H1 (cell line): ENCODE data around the gene EPB41L1. TPM values are rescaled to one million over a fixed set of nuclear protein-coding genes. Genes with fewer than 3 reads are reported as not detected.

Source experiments
- CTCF ChIA-PET: fragments of 300-600 bp; sonication (Branson Sonifier 250); formaldehyde crosslinking; loops from one replicate; lab custom pipeline; 2021; ENCODE audit not compliant: partially characterized antibody; lab: Charles Lee
- POLR2A ChIA-PET: fragments of 300-600 bp; sonication (Branson Sonifier 250); formaldehyde crosslinking; loops from one replicate; lab custom pipeline; 2021; ENCODE audit warnings: inconsistent platforms; ENCODE audit not compliant: partially characterized antibody; lab: Charles Lee
- DNase-seq, 2 experiments: peaks; one replicate each; pipeline versions ENCODE4 v3.0.0 to v3.0.0-alpha.2; 2010 to 2022; ENCODE audit warnings: low spot score in 2 of 2, low read depth in 1 of 2, mixed read lengths in 1 of 2
- FAIRE-seq: peaks from 2 replicates; lab custom pipeline; 2011; peaks lifted over from hg19 to GRCh38; lab: Jason Lieb, UNC
- H2AFZ ChIP-seq: 2 replicates; pipeline ENCODE4 v1.8.1; 2012; ENCODE audit warnings: low read length, inconsistent platforms
- H2AK5ac ChIP-seq: 2 replicates; pipeline ENCODE4 v1.6.1; 2013; ENCODE audit warnings: low read depth, low read length
- H2BK120ac ChIP-seq: replicated peaks from 2 replicates; pipeline ENCODE3; 2013; ENCODE audit warnings: low read depth, low read length, inconsistent platforms
- H2BK12ac ChIP-seq: 2 replicates; pipeline ENCODE4 v1.6.1; 2013; ENCODE audit warnings: low read depth, low read length
- H2BK15ac ChIP-seq: 2 replicates; pipeline ENCODE4 v1.6.1; 2013; ENCODE audit warnings: low read length
- H2BK20ac ChIP-seq: 2 replicates; pipeline ENCODE4 v1.6.1; 2013; ENCODE audit warnings: low read length
- H2BK5ac ChIP-seq: 2 replicates; pipeline ENCODE4 v1.6.1; 2013; ENCODE audit warnings: low read depth, low read length
- H3K14ac ChIP-seq: 2 replicates; pipeline ENCODE4 v1.6.1; 2013; ENCODE audit warnings: inconsistent platforms; ENCODE audit not compliant: insufficient read length
- H3K18ac ChIP-seq: 2 replicates; pipeline ENCODE4 v1.6.1; 2013; ENCODE audit warnings: low read length; ENCODE audit errors: extremely low read depth
- H3K23ac ChIP-seq: 2 replicates; pipeline ENCODE4 v1.6.1; 2013; ENCODE audit warnings: inconsistent platforms; ENCODE audit not compliant: insufficient read length
- H3K23me2 ChIP-seq: 2 replicates; pipeline ENCODE4 v1.6.1; 2013; ENCODE audit warnings: low read depth, low read length
- H3K27ac ChIP-seq: 2 replicates; pipeline ENCODE4 v1.6.1; 2011; ENCODE audit warnings: low read depth, low read length, inconsistent platforms
- H3K27me3 ChIP-seq, 4 experiments: replicated peaks in 1 of 4; 1 replicate in 1 of 4; 2 replicates in 3 of 4; pipeline versions ENCODE4 v1.6.1 to v1.8.1; 2011 to 2013; ENCODE audit warnings: low read length in 3 of 4, mild to moderate bottlenecking in 3 of 4, inconsistent platforms in 2 of 4, mixed read lengths in 2 of 4, moderate library complexity in 1 of 4; ENCODE audit not compliant: control insufficient read depth in 3 of 4, insufficient read depth in 3 of 4; ENCODE audit errors: extremely low read depth in 1 of 4
- H3K36me3 ChIP-seq, 4 experiments: 2 replicates each; pipeline versions ENCODE4 v1.6.1 to v1.8.1; 2011 to 2013; ENCODE audit warnings: mild to moderate bottlenecking in 4 of 4, low read length in 3 of 4, moderate library complexity in 2 of 4, control low read depth in 1 of 4, inconsistent platforms in 1 of 4; ENCODE audit not compliant: insufficient read depth in 4 of 4, control insufficient read depth in 2 of 4
- H3K4ac ChIP-seq: replicated peaks from 2 replicates; pipeline ENCODE3; 2013; ENCODE audit warnings: low read length, low read depth, mixed read lengths, inconsistent platforms; ENCODE audit not compliant: insufficient read length
- H3K4me1 ChIP-seq, 4 experiments: replicated peaks in 1 of 4; 1 replicate in 1 of 4; 2 replicates in 3 of 4; pipeline versions ENCODE4 v1.6.1 to v1.8.1; 2011 to 2013; ENCODE audit warnings: low read length in 3 of 4, inconsistent platforms in 2 of 4, mixed read lengths in 1 of 4; ENCODE audit not compliant: insufficient read depth in 4 of 4, control insufficient read depth in 3 of 4
- H3K4me2 ChIP-seq, 2 experiments: 2 replicates each; pipeline versions ENCODE4 v1.6.1 to v1.8.1; 2011 to 2013; ENCODE audit warnings: low read depth in 2 of 2, low read length in 2 of 2, control low read depth in 1 of 2, inconsistent platforms in 1 of 2, mild to moderate bottlenecking in 1 of 2; ENCODE audit not compliant: insufficient read depth in 1 of 2
- H3K4me3 ChIP-seq, 4 experiments: fragments of 200-600, 300-600 bp in 1 of 4; sonication (generic), shearing (Covaris generic), sonication (Bioruptor Twin) in 1 of 4; 2 replicates each; pipeline versions ENCODE4 v1.5.1 to v1.8.1; 2011 to 2016; ENCODE audit warnings: low read length in 4 of 4, low read depth in 3 of 4, control low read depth in 2 of 4, inconsistent platforms in 2 of 4, mild to moderate bottlenecking in 2 of 4, mixed read lengths in 1 of 4, moderate library complexity in 1 of 4; ENCODE audit not compliant: insufficient read depth in 2 of 4; ENCODE audit errors: extremely low read depth in 1 of 4
- H3K56ac ChIP-seq: replicated peaks from 2 replicates; pipeline ENCODE3; 2013; ENCODE audit warnings: low read depth, mild to moderate bottlenecking, mixed read lengths, low read length, inconsistent platforms; ENCODE audit not compliant: insufficient read length
- H3K79me1 ChIP-seq: 2 replicates; pipeline ENCODE4 v1.6.1; 2013; ENCODE audit warnings: low read depth, low read length, control low read depth
- H3K79me2 ChIP-seq, 2 experiments: 2 replicates each; pipeline versions ENCODE4 v1.6.1 to v1.8.1; 2012 to 2013; ENCODE audit warnings: low read length in 2 of 2, mild to moderate bottlenecking in 2 of 2, inconsistent platforms in 1 of 2; ENCODE audit not compliant: insufficient read depth in 2 of 2, control insufficient read depth in 1 of 2
- H3K9ac ChIP-seq, 4 experiments: replicated peaks in 1 of 4; 1 replicate in 1 of 4; 2 replicates in 3 of 4; pipeline versions ENCODE4 v1.6.1 to v1.8.1; 2011 to 2013; ENCODE audit warnings: low read depth in 3 of 4, low read length in 3 of 4, control low read depth in 2 of 4, mild to moderate bottlenecking in 2 of 4, moderate library complexity in 2 of 4, inconsistent platforms in 1 of 4; ENCODE audit errors: extremely low read depth in 1 of 4
- H3K9me3 ChIP-seq, 2 experiments: 2 replicates each; pipeline versions ENCODE4 v1.6.1 to v1.8.1; 2012 to 2013; ENCODE audit warnings: mild to moderate bottlenecking in 2 of 2, moderate library complexity in 2 of 2, control low read depth in 1 of 2, inconsistent platforms in 1 of 2, low read depth in 1 of 2, low read length in 1 of 2, mixed read lengths in 1 of 2; ENCODE audit not compliant: insufficient read depth in 2 of 2
- H4K20me1 ChIP-seq, 2 experiments: replicated peaks in 1 of 2; 2 replicates each; pipeline versions ENCODE3 to v1.8.1; 2011 to 2013; ENCODE audit warnings: inconsistent platforms in 2 of 2, low read length in 2 of 2, mild to moderate bottlenecking in 1 of 2; ENCODE audit not compliant: insufficient read depth in 2 of 2, control insufficient read depth in 1 of 2
- H4K5ac ChIP-seq: 2 replicates; pipeline ENCODE4 v1.6.1; 2013; ENCODE audit warnings: low read length, low read depth, mixed read lengths, inconsistent platforms; ENCODE audit not compliant: insufficient read length
- H4K8ac ChIP-seq: 2 replicates; pipeline ENCODE4 v1.8.0; 2013; ENCODE audit warnings: mild to moderate bottlenecking, moderate library complexity, low read length, inconsistent platforms; ENCODE audit not compliant: insufficient read depth; ENCODE audit errors: extremely low read depth
- H4K91ac ChIP-seq: replicated peaks from 2 replicates; pipeline ENCODE3; 2013; ENCODE audit warnings: low read length, mixed read lengths, inconsistent platforms; ENCODE audit not compliant: insufficient read length
- CEBPB ChIP-seq: IDR thresholded peaks from 2 replicates; pipeline ENCODE4 v1.6.1; 2012; ENCODE audit warnings: low read depth, low read length
- CTBP2 ChIP-seq: IDR thresholded peaks from 2 replicates; pipeline ENCODE4 v1.7.0; 2011; ENCODE audit warnings: borderline replicate concordance, mild to moderate bottlenecking, moderate library complexity, mixed read lengths, low read length; ENCODE audit not compliant: insufficient read depth, insufficient read length
- EGR1 ChIP-seq: IDR thresholded peaks from 2 replicates; pipeline ENCODE4 v1.6.1; 2011; ENCODE audit warnings: low read depth, low read length, borderline replicate concordance
- HDAC2 ChIP-seq, 2 experiments: fragments of 300-600 bp in 1 of 2; sonication (generic) in 1 of 2; IDR thresholded peaks; 2 replicates each; pipeline ENCODE4 v1.6.1; 2011 to 2012; ENCODE audit warnings: low read depth in 2 of 2, low read length in 2 of 2, mild to moderate bottlenecking in 2 of 2, moderate library complexity in 2 of 2, borderline replicate concordance in 1 of 2, inconsistent platforms in 1 of 2
- KDM1A ChIP-seq: fragments of 200-600, 300-600 bp; sonication (generic); IDR thresholded peaks from 2 replicates; pipeline ENCODE4 v1.7.1; 2016; ENCODE audit warnings: mild to moderate bottlenecking, low read length, borderline replicate concordance
- RFX5 ChIP-seq: IDR thresholded peaks from 2 replicates; pipeline ENCODE4 v1.6.1; 2011; ENCODE audit warnings: low read depth, low read length, improper control_type of control experiment, borderline replicate concordance
- RXRA ChIP-seq: IDR thresholded peaks from 2 replicates; pipeline ENCODE4 v1.6.1; 2011; ENCODE audit warnings: low read depth, mild to moderate bottlenecking, low read length, moderate library complexity; ENCODE audit not compliant: insufficient read depth
- SIN3A ChIP-seq, 2 experiments: IDR thresholded peaks in 1 of 2; conservative IDR thresholded peaks in 1 of 2; 2 replicates each; pipeline ENCODE4 v1.6.1; 2011 to 2012; ENCODE audit warnings: low read length in 2 of 2, improper control_type of control experiment in 1 of 2, low read depth in 1 of 2, mild to moderate bottlenecking in 1 of 2
- ZNF274 ChIP-seq: IDR thresholded peaks from 2 replicates; pipeline ENCODE4 v1.7.0; 2012; ENCODE audit warnings: low read length, borderline replicate concordance; ENCODE audit errors: extremely low read depth
- WGBS, 2 experiments: shearing (Covaris generic) in 1 of 2; methylation state at CpG; one replicate each; pipeline versions ENCODE4 v1.1.6 to v1.1.7; 2013 to 2015; ENCODE audit warnings: low lambda C conversion rate in 2 of 2, mixed read lengths in 2 of 2, inconsistent platforms in 1 of 2, low coverage in 1 of 2, missing lambda C conversion rate in 1 of 2; ENCODE audit not compliant: insufficient replicate concordance in 2 of 2, insufficient coverage in 1 of 2, insufficient read length in 1 of 2; ENCODE audit errors: extremely low coverage in 1 of 2, missing lambda C conversion rate in 1 of 2; 5-methylcytosine and 5-hydroxymethylcytosine counted together
- polyA plus RNA-seq, 7 experiments: library from polyadenylated mRNA; depleted of rRNA in 3 of 7; stranded (reverse) in 5 of 7; unstranded in 2 of 7; fragments of >200 nt in 5 of 7; fragments of 200-250 nt in 2 of 7; gene quantifications; 1 replicate in 5 of 7; 2 replicates in 1 of 7; 4 replicates in 1 of 7; pipeline versions ENCODE4 v1.2.1 to v1.2.3, GENCODE V29; 2011 to 2013; ENCODE audit warnings: missing spikeins in 2 of 7, mixed read lengths in 2 of 7
- total RNA-seq: library from RNA; stranded (reverse); fragmentation: NEBNext Ultra II Directional; extraction: Animal tissue kit (Norgen Biotek cat#: 25700); gene quantifications from 2 replicates; pipeline ENCODE4 v1.2.1, GENCODE V29; 2021
- TF ChIP-seq, protein P1 (sequence below): IDR thresholded peaks from 2 replicates; pipeline ENCODE4 v1.6.1; 2011; ENCODE audit warnings: low read depth, mild to moderate bottlenecking, low read length; ENCODE audit not compliant: insufficient read depth
- TF ChIP-seq, protein P2 (sequence below): IDR thresholded peaks from 2 replicates; pipeline ENCODE4 v1.6.1; 2011; ENCODE audit warnings: low read length, improper control_type of control experiment

EPB41L1 gene
- total and polyA plus RNA-seq, 2 of the 8 experiments (the other 6 are each of a cell fraction or from before 2014, with no cell fraction given), result 14.8 to 36.0 TPM

DNA sequence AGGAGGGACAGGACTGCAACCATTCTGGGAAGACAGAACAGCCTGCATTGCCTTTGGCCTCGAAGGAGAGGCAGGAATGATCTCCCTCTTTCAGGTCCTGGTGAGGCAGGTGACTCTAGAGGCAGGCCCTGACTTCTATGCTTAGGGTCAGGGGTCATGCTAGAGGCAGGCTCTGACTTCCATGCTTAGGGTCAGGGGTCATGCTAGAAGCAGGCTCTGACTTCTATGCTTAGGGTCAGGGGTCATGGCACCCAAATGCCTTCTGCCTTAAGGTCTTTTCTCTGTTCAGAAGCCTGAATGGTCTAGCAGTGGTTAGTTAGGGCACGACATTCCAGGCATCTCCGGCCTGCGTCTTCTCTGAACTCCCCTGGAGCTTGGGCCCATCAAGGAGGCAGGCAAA lies 46.7 kb downstream of the EPB41L1 start:
- Histone ChIP-seq H3K27ac (no peak overlapping the region), H3K36me3 (no peaks in the 10 kb centered on the region; a peak in 1 of 8 replicates), H3K18ac (no peak overlapping the region), H2BK120ac (no peak overlapping the region), H3K27me3 (no peaks in the 10 kb centered on the region), H4K5ac (no peak overlapping the region), H4K91ac (no peak overlapping the region), H3K4me1 (no peaks in the 10 kb centered on the region), H3K79me2 (no peaks in the 10 kb centered on the region), H2AK5ac (no peak overlapping the region), H2BK5ac (no peak overlapping the region), H3K14ac (no peak overlapping the region), H3K56ac (no peak overlapping the region), H2BK15ac (no peak overlapping the region), H3K4me2 (no peak overlapping the region), H2AFZ (no peak overlapping the region), H2BK12ac (no peak overlapping the region), H3K4ac (no peak overlapping the region), H3K4me3 (no peak overlapping the region), H3K79me1 (no peaks in the 10 kb centered on the region), H3K23me2 (no peaks in the 10 kb centered on the region), H4K20me1 (no peaks in the 10 kb centered on the region), H2BK20ac (no peak overlapping the region), H3K9me3 (no peaks in the 10 kb centered on the region), H3K9ac (no peak overlapping the region), H3K23ac (no peak overlapping the region), H4K8ac (no peak overlapping the region)
- ChIA-PET CTCF (interaction anchor here (1.4 to 14.8 kb wide), 11 partner anchors 8 to 237 kb away, joined by 4 to 151 read pairs (median 14); no protein-coding TSS in a partner anchor), POLR2A (no interaction called here)
- WGBS, 2 experiments, result 86% methylated on average over 4 of the region's 4 CpGs; no CpG with 5 or more reads in 1 of the 2 experiments
- FAIRE-seq (no peak), DNase-seq (no peak)
- TF ChIP-seq, protein P1, sequence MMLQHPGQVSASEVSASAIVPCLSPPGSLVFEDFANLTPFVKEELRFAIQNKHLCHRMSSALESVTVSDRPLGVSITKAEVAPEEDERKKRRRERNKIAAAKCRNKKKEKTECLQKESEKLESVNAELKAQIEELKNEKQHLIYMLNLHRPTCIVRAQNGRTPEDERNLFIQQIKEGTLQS, result no peak
- TF ChIP-seq CTBP2, result no peak
- no peak for TF ChIP-seq KDM1A
- TF ChIP-seq, protein P2, sequence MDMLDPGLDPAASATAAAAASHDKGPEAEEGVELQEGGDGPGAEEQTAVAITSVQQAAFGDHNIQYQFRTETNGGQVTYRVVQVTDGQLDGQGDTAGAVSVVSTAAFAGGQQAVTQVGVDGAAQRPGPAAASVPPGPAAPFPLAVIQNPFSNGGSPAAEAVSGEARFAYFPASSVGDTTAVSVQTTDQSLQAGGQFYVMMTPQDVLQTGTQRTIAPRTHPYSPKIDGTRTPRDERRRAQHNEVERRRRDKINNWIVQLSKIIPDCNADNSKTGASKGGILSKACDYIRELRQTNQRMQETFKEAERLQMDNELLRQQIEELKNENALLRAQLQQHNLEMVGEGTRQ, result no peak
- no peak for TF ChIP-seq HDAC2 (IDR thresholded peaks at IDR 0.05; ENCODE audit: borderline replicate concordance in 1 of 2, low read depth in 2 of 2, low read length in 2 of 2)
- no peak for TF ChIP-seq RXRA
- no peak for TF ChIP-seq SIN3A (conservative IDR thresholded peaks at IDR 0.05 in 1 of 2, IDR thresholded peaks at IDR 0.05 in 1 of 2; ENCODE audit: low read depth in 1 of 2, low read length in 2 of 2)
- no peak for TF ChIP-seq RFX5
- TF ChIP-seq EGR1, result no peak
- TF ChIP-seq ZNF274, result no peak
- TF ChIP-seq CEBPB, result no peak
